SJCRH30 (cell line): Measurements from ENCODE around the gene GRIK5. TPM values are rescaled to one million over a fixed set of nuclear protein-coding genes. Genes with fewer than 3 reads are reported as not detected.

Experiments used
- total RNA-seq: library from RNA; depleted of rRNA; stranded (reverse); fragments of >200 nt; shearing (Covaris generic); gene quantifications from 2 replicates; pipeline ENCODE4 v1.2.3, GENCODE V29; 2014; rRNA removed

GRIK5 gene
- total RNA-seq, 1 experiment from 2014 or later: 10.5 TPM

Other genes with a start within 250 kb of the GRIK5 start
- not detected in 2 replicates for gene LYPD4, start 225.5 kb downstream of the GRIK5 start, total RNA-seq
- not detected in 2 replicates for gene DMRTC2, start 225.2 kb downstream of the GRIK5 start, total RNA-seq
- 2,068 and 2,616 TPM in 2 replicates for gene RPS19, start 210.0 kb downstream of the GRIK5 start, total RNA-seq
- gene CD79A, start 192.9 kb downstream of the GRIK5 start, total RNA-seq: 0.61 TPM in 1 of 2 replicates, not detected in the other
- gene ARHGEF1, start 187.0 kb downstream of the GRIK5 start, total RNA-seq: 52.4 and 53.8 TPM in 2 replicates
- gene ERFL, start 141.8 kb downstream of the GRIK5 start, total RNA-seq: not detected in 2 replicates
- 106 and 129 TPM in 2 replicates for gene RABAC1, start 110.9 kb downstream of the GRIK5 start, total RNA-seq
- gene ATP1A3, start 76.0 kb downstream of the GRIK5 start, total RNA-seq: 11.2 and 12.1 TPM in 2 replicates
- gene ZNF574, start 6.0 kb upstream of the GRIK5 start, total RNA-seq: 31.1 and 31.5 TPM in 2 replicates
- 0.10 and 0.16 TPM in 2 replicates for gene POU2F2, start 62.2 kb upstream of the GRIK5 start, total RNA-seq
- gene DEDD2, start 147.5 kb upstream of the GRIK5 start, total RNA-seq: 16.2 and 18.0 TPM in 2 replicates
- 9.2 and 10.7 TPM in 2 replicates for gene ZNF526, start 150.1 kb upstream of the GRIK5 start, total RNA-seq
- gene GSK3A, start 172.4 kb upstream of the GRIK5 start, total RNA-seq: 34.9 and 37.1 TPM in 2 replicates
- gene ERF, start 184.9 kb upstream of the GRIK5 start, total RNA-seq: 35.1 and 37.7 TPM in 2 replicates
- 19.1 and 21.5 TPM in 2 replicates for gene CIC, start 199.0 kb upstream of the GRIK5 start, total RNA-seq
- gene PRR19, start 231.9 kb upstream of the GRIK5 start, total RNA-seq: 0.73 and 1.9 TPM in 2 replicates
- 62.5 and 65.6 TPM in 2 replicates for gene PAFAH1B3, start 232.4 kb upstream of the GRIK5 start, total RNA-seq
- gene TMEM145, start 243.1 kb upstream of the GRIK5 start, total RNA-seq: 0.85 TPM in 1 of 2 replicates, not detected in the other